HAP-1 (cell line): ENCODE results near the gene MCF2L2.
"Not testable (repeated sequence)": the region's sequence is repeated elsewhere in the genome, so short reads cannot be mapped to it uniquely, and the experiment has no call there.

Experiments
- DNase-seq, 2 experiments: peaks; one replicate each; pipeline ENCODE4 v3.0.0-alpha.2; 2016 to 2020; ENCODE audit warnings: low spot score in 2 of 2
- H3K27me3 ChIP-seq: fragments of 250-450 bp; sonication (Bioruptor Pico); 2 replicates; pipeline ENCODE4 v1.5.1; 2020; ENCODE audit warnings: low read depth, mild to moderate bottlenecking, moderate library complexity
- H3K36me3 ChIP-seq: fragments of 250-450 bp; sonication (Bioruptor Pico); replicated peaks from 2 replicates; pipeline ENCODE4 v1.5.1; 2020; ENCODE audit warnings: mild to moderate bottlenecking
- H3K4me1 ChIP-seq: fragments of 250-450 bp; sonication (Bioruptor Pico); 2 replicates; pipeline ENCODE4 v1.5.1; 2020; ENCODE audit warnings: mild to moderate bottlenecking
- H3K4me3 ChIP-seq: fragments of 250-450 bp; sonication (Bioruptor Pico); 2 replicates; pipeline ENCODE4 v1.5.1; 2020; ENCODE audit warnings: mild to moderate bottlenecking, moderate library complexity
- H3K9me3 ChIP-seq: fragments of 250-450 bp; sonication (Bioruptor Pico); 2 replicates; pipeline ENCODE4 v1.5.1; 2020; ENCODE audit warnings: mild to moderate bottlenecking, moderate library complexity
- in situ Hi-C: fragments of 300-500 bp; cut with MboI; formaldehyde crosslinking; loops from 3 replicates; pipeline ENCODE4 v1.14.3; 2020; ENCODE audit warnings: low sequenced_read_pairs, inconsistent platforms, mixed read lengths

The MCF2L2 gene

GRCh38 chr3:183378951-183379350 lies 49.5 kb downstream of the MCF2L2 start:
- Histone ChIP-seq H3K4me1 (peaks cover 6% of the 10 kb centered on the region), H3K27me3 (no peaks in the 10 kb centered on the region), H3K4me3 (no peak overlapping the region), H3K36me3 (no peaks in the 10 kb centered on the region), H3K9me3 (no peaks in the 10 kb centered on the region)
- DNase-seq, result no peak
- in situ Hi-C loops, result no loop called here

GRCh38 chr3:183378545-183378944 lies 49.9 kb downstream of the MCF2L2 start:
- Histone ChIP-seq H3K4me1 (peaks cover 6% of the 10 kb centered on the region), H3K4me3 (no peak overlapping the region), H3K27me3 (no peaks in the 10 kb centered on the region), H3K9me3 (no peaks in the 10 kb centered on the region), H3K36me3 (no peaks in the 10 kb centered on the region)
- in situ Hi-C loops, result no loop called here
- DNase-seq, result no peak

GRCh38 chr3:183378008-183378407 lies 50.4 kb downstream of the MCF2L2 start:
- in situ Hi-C loops, result no loop called here
- no peaks in the 10 kb centered on the region for H3K36me3 ChIP-seq
- peaks cover 6% of the 10 kb centered on the region for H3K4me1 ChIP-seq
- H3K4me3 ChIP-seq, result no peak overlapping the region
- H3K9me3 ChIP-seq, result no peaks in the 10 kb centered on the region
- DNase-seq, result no peak
- H3K27me3 ChIP-seq, result no peaks in the 10 kb centered on the region

- Histone ChIP-seq H3K4me3 (no peak overlapping the region), H3K27me3 (no peaks in the 10 kb centered on the region), H3K4me1 (peaks cover 6% of the 10 kb centered on the region), H3K36me3 (no peaks in the 10 kb centered on the region), H3K9me3 (no peaks in the 10 kb centered on the region)
- no peak for DNase-seq
- in situ Hi-C loops, result no loop called here
Observed at GRCh38 chr3:183377307-183377959, 51.0 kb downstream of the MCF2L2 start.

- Histone ChIP-seq H3K36me3 (no peaks in the 10 kb centered on the region), H3K9me3 (no peaks in the 10 kb centered on the region), H3K4me3 (no peak overlapping the region), H3K27me3 (no peaks in the 10 kb centered on the region), H3K4me1 (peaks cover 6% of the 10 kb centered on the region)
- in situ Hi-C loops, result no loop called here
- DNase-seq, result no peak
Observed at GRCh38 chr3:183375787-183376186, 52.6 kb downstream of the MCF2L2 start.

- Histone ChIP-seq H3K4me1 (peaks cover 6% of the 10 kb centered on the region), H3K4me3 (no peak overlapping the region), H3K9me3 (no peaks in the 10 kb centered on the region), H3K27me3 (no peaks in the 10 kb centered on the region), H3K36me3 (no peaks in the 10 kb centered on the region)
- in situ Hi-C loops, result no loop called here
- no peak for DNase-seq
Observed at GRCh38 chr3:183375337-183375736, 53.1 kb downstream of the MCF2L2 start.

- no peak for DNase-seq
- in situ Hi-C loops, result no loop called here
- H3K4me1 ChIP-seq, result peaks cover 6% of the 10 kb centered on the region
- H3K27me3 ChIP-seq, result no peaks in the 10 kb centered on the region
- no peaks in the 10 kb centered on the region for H3K36me3 ChIP-seq
- no peaks in the 10 kb centered on the region for H3K9me3 ChIP-seq
- no peak overlapping the region for H3K4me3 ChIP-seq
Observed at GRCh38 chr3:183372911-183373310, 55.5 kb downstream of the MCF2L2 start.

GRCh38 chr3:183371600-183371968 lies 56.8 kb downstream of the MCF2L2 start:
- H3K4me3 ChIP-seq, H3K36me3 ChIP-seq, H3K9me3 ChIP-seq, H3K27me3 ChIP-seq, in situ Hi-C loops, H3K4me1 ChIP-seq, DNase-seq: not testable (repeated sequence)

- H3K9me3 ChIP-seq, result no peaks in the 10 kb centered on the region
- no peak for DNase-seq
- no peaks in the 10 kb centered on the region for H3K27me3 ChIP-seq
- no peaks in the 10 kb centered on the region for H3K36me3 ChIP-seq
- in situ Hi-C loops, result no loop called here
- H3K4me3 ChIP-seq, result no peak overlapping the region
- H3K4me1 ChIP-seq, result no peaks in the 10 kb centered on the region
Observed at GRCh38 chr3:183370391-183370790, 58.0 kb downstream of the MCF2L2 start.

GRCh38 chr3:183369627-183370026 lies 58.8 kb downstream of the MCF2L2 start:
- Histone ChIP-seq H3K36me3 (no peaks in the 10 kb centered on the region), H3K4me3 (no peak overlapping the region), H3K4me1 (no peaks in the 10 kb centered on the region), H3K9me3 (no peaks in the 10 kb centered on the region), H3K27me3 (no peaks in the 10 kb centered on the region)
- no peak for DNase-seq
- in situ Hi-C loops, result no loop called here

- no peak for DNase-seq
- H3K36me3 ChIP-seq, result no peaks in the 10 kb centered on the region
- H3K4me3 ChIP-seq, result no peak overlapping the region
- no peaks in the 10 kb centered on the region for H3K4me1 ChIP-seq
- H3K27me3 ChIP-seq, result no peaks in the 10 kb centered on the region
- in situ Hi-C loops, result no loop called here
- H3K9me3 ChIP-seq, result no peaks in the 10 kb centered on the region
Observed at GRCh38 chr3:183369117-183369516, 59.3 kb downstream of the MCF2L2 start.

GRCh38 chr3:183360971-183361624 lies 67.3 kb downstream of the MCF2L2 start:
- H3K36me3 ChIP-seq, result no peaks in the 10 kb centered on the region
- H3K4me1 ChIP-seq, result no peaks in the 10 kb centered on the region
- H3K4me3 ChIP-seq, result no peak overlapping the region
- no peaks in the 10 kb centered on the region for H3K27me3 ChIP-seq
- in situ Hi-C loops, result no loop called here
- DNase-seq, result no peak
- no peaks in the 10 kb centered on the region for H3K9me3 ChIP-seq

- Histone ChIP-seq H3K36me3 (no peaks in the 10 kb centered on the region), H3K9me3 (no peaks in the 10 kb centered on the region), H3K4me1 (no peaks in the 10 kb centered on the region), H3K4me3 (no peak overlapping the region), H3K27me3 (no peaks in the 10 kb centered on the region)
- no peak for DNase-seq
- in situ Hi-C loops, result no loop called here
Observed at GRCh38 chr3:183359036-183359435, 69.4 kb downstream of the MCF2L2 start.

- no peak for DNase-seq
- Histone ChIP-seq H3K9me3 (no peaks in the 10 kb centered on the region), H3K4me3 (no peak overlapping the region), H3K36me3 (no peaks in the 10 kb centered on the region), H3K27me3 (no peaks in the 10 kb centered on the region), H3K4me1 (no peaks in the 10 kb centered on the region)
- in situ Hi-C loops, result no loop called here
Observed at GRCh38 chr3:183357564-183358079, 70.8 kb downstream of the MCF2L2 start.
